PFSK-1 (cell line): ENCODE measurements around the gene MICOS13.

Experiments used
- FOXP2 ChIP-seq: optimal IDR thresholded peaks from 2 replicates; pipeline ENCODE3; 2011; ENCODE audit warnings: borderline replicate concordance, control low read depth, inconsistent platforms; ENCODE audit not compliant: insufficient read depth; ENCODE audit errors: extremely low read length, extremely low read depth
- POLR2AphosphoS5 ChIP-seq: IDR thresholded peaks from 2 replicates; pipeline ENCODE4 v1.6.1; 2012; ENCODE audit warnings: low read depth, mild to moderate bottlenecking, control low read depth, low read length, moderate library complexity
- SIN3A ChIP-seq: IDR thresholded peaks from 2 replicates; pipeline ENCODE4 v1.6.1; 2012; ENCODE audit warnings: mild to moderate bottlenecking, low read length, moderate library complexity, borderline replicate concordance; ENCODE audit not compliant: insufficient read depth
- TAF1 ChIP-seq: IDR thresholded peaks from 2 replicates; pipeline ENCODE4 v1.6.1; 2012; ENCODE audit warnings: low read length, control low read depth, borderline replicate concordance; ENCODE audit not compliant: insufficient read depth
- TF ChIP-seq, protein P1 (sequence below), 2 experiments: IDR thresholded peaks; 2 replicates each; pipeline versions ENCODE4 v1.6.1 to v1.8.0; 2011 to 2012; ENCODE audit warnings: low read depth in 2 of 2, low read length in 2 of 2, control low read depth in 1 of 2, inconsistent platforms in 1 of 2, mild to moderate bottlenecking in 1 of 2, moderate library complexity in 1 of 2; ENCODE audit not compliant: insufficient read depth in 1 of 2

Gene MICOS13

DNA sequence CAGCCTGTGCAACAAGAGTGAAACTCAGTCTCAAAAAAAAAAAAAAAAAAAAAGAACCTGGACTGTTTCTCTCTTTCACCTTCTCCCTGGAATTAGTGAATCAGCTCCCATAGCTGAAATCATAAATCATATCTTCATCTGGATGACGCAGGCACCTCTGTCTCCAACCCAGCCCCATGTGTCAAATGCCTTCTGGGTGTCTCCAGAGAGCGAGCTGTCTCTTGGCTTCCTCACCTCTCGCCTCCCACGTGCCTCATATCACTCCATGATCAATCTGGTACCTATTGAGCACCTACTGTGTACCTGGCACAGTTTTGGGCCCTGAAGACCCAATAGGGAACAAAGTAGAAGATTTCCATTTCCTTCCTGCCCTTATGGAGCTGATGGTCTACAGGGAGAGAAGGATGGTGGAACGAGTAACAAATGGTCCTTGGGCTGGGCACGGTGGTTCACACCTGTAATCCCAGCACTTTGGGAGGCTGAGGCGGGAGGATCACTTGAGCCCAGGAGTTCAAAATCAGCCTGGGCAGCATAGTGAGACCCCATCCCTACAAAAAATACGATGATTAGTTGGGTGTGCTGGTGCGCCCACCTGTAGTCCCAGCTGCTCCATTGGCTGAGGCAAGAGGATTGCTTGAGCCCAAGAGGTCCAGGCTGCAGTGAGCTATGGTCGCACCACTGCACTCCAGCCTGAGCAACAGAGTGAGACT, 3.0 kb upstream of the MICOS13 start:
- no peak for TF ChIP-seq POLR2AphosphoS5
- TF ChIP-seq SIN3A = no peak
- no peak for TF ChIP-seq FOXP2
- TF ChIP-seq, protein P1, sequence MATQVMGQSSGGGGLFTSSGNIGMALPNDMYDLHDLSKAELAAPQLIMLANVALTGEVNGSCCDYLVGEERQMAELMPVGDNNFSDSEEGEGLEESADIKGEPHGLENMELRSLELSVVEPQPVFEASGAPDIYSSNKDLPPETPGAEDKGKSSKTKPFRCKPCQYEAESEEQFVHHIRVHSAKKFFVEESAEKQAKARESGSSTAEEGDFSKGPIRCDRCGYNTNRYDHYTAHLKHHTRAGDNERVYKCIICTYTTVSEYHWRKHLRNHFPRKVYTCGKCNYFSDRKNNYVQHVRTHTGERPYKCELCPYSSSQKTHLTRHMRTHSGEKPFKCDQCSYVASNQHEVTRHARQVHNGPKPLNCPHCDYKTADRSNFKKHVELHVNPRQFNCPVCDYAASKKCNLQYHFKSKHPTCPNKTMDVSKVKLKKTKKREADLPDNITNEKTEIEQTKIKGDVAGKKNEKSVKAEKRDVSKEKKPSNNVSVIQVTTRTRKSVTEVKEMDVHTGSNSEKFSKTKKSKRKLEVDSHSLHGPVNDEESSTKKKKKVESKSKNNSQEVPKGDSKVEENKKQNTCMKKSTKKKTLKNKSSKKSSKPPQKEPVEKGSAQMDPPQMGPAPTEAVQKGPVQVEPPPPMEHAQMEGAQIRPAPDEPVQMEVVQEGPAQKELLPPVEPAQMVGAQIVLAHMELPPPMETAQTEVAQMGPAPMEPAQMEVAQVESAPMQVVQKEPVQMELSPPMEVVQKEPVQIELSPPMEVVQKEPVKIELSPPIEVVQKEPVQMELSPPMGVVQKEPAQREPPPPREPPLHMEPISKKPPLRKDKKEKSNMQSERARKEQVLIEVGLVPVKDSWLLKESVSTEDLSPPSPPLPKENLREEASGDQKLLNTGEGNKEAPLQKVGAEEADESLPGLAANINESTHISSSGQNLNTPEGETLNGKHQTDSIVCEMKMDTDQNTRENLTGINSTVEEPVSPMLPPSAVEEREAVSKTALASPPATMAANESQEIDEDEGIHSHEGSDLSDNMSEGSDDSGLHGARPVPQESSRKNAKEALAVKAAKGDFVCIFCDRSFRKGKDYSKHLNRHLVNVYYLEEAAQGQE (IDR thresholded peaks at IDR 0.05; ENCODE audit: insufficient read depth in 1 of 2, low read depth in 2 of 2, low read length in 2 of 2) = no peak
- no peak for TF ChIP-seq TAF1

DNA sequence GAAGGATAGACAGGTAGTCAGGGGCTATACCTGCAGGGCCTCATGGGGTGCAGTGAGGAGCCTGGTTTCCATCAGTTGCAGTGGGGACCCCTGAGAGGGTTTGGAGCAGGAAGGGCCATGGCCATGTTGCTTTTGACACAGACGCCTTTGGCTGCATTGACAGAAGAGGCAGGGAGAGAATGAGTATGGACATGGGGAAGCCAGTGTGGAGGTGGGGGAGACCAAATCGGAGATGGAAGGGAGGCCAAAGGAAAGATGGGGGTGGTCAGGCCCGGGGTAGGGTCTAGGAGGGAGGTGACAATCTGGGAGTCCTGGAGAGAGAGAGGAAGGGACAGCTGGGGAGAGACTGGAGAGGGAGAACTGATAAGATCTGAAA, 1.8 kb upstream of the MICOS13 start:
- TF ChIP-seq SIN3A = no peak
- TF ChIP-seq FOXP2 = no peak
- no peak for TF ChIP-seq POLR2AphosphoS5
- no peak for TF ChIP-seq TAF1
- TF ChIP-seq, protein P1 (IDR thresholded peaks at IDR 0.05; ENCODE audit: insufficient read depth in 1 of 2, low read depth in 2 of 2, low read length in 2 of 2) = no peak

- TF ChIP-seq FOXP2 = no peak
- TF ChIP-seq, protein P1 (IDR thresholded peaks at IDR 0.05; ENCODE audit: insufficient read depth in 1 of 2, low read depth in 2 of 2, low read length in 2 of 2) = no peak
- no peak for TF ChIP-seq POLR2AphosphoS5
- TF ChIP-seq SIN3A = no peak
- no peak for TF ChIP-seq TAF1
Observed at GRCh38 chr19:5681391-5682106, 1.2 kb upstream of the MICOS13 start.

GRCh38 chr19:5680084-5680436, 256 bp downstream of the MICOS13 start:
- TF ChIP-seq SIN3A (no peak; the same call in 1 of the 2 replicates), TAF1 (no peak; the same call in 1 of the 2 replicates), FOXP2 (no peak), POLR2AphosphoS5 (no peak)
- TF ChIP-seq, protein P1 (IDR thresholded peaks at IDR 0.05; ENCODE audit: insufficient read depth in 1 of 2, low read depth in 2 of 2, low read length in 2 of 2) = no peak
